A673 (cell line): ENCODE measurements around the gene TOMM70. TPM values are rescaled to one million over a fixed set of nuclear protein-coding genes. Genes with fewer than 3 reads are reported as not detected.
"Not testable (repeated sequence)": the region's sequence is repeated elsewhere in the genome, so short reads cannot be mapped to it uniquely, and the experiment has no call there.

Source experiments
- BruUV-seq: library from RNA; stranded (reverse); fragments of 400-500 nt; replicated peaks from 2 replicates; lab custom pipeline; 2021; lab: Mats Ljungman, UMichigan
- CTCF ChIA-PET: fragments of 300-600 bp; sonication (Branson Sonifier 250); formaldehyde crosslinking; loops from one replicate; lab custom pipeline; 2022; ENCODE audit warnings: antibody characterized with exemption; lab: Charles Lee
- POLR2A ChIA-PET: fragments of 300-600 bp; sonication (Branson Sonifier 250); formaldehyde crosslinking; loops from one replicate; lab custom pipeline; 2022; ENCODE audit warnings: antibody characterized with exemption; ENCODE audit not compliant: low non-redundant PET; lab: Charles Lee
- DNase-seq: peaks from one replicate; pipeline ENCODE4 v3.0.0-alpha.2; 2015; ENCODE audit warnings: low spot score
- H3K27ac ChIP-seq: fragments of 200-600 bp; sonication (generic); 2 replicates; pipeline ENCODE4 v1.5.1; 2016; ENCODE audit warnings: mixed run types, low read depth, mild to moderate bottlenecking, mixed read lengths, antibody characterized with exemption, low read length; ENCODE audit not compliant: poor library complexity, severe bottlenecking
- H3K27me3 ChIP-seq: fragments of 200-600 bp; sonication (generic); replicated peaks from 2 replicates; pipeline ENCODE4 v1.6.1; 2017; ENCODE audit warnings: mixed run types, low read depth, mild to moderate bottlenecking, mixed read lengths, antibody characterized with exemption, low read length; ENCODE audit not compliant: insufficient read depth, poor library complexity
- H3K36me3 ChIP-seq: fragments of 200-600 bp; sonication (generic); 2 replicates; pipeline ENCODE4 v1.6.1; 2016; ENCODE audit warnings: mixed run types, mild to moderate bottlenecking, mixed read lengths, antibody characterized with exemption, low read length; ENCODE audit not compliant: insufficient read depth, poor library complexity, severe bottlenecking
- H3K4me1 ChIP-seq: fragments of 200-600 bp; sonication (generic); 2 replicates; pipeline ENCODE4 v1.6.1; 2017; ENCODE audit warnings: mixed run types, mild to moderate bottlenecking, mixed read lengths, antibody characterized with exemption, low read length; ENCODE audit not compliant: insufficient read depth, poor library complexity, severe bottlenecking
- H3K4me3 ChIP-seq: fragments of 200-600 bp; sonication (generic); 2 replicates; pipeline ENCODE4 v1.5.1; 2016; ENCODE audit warnings: low read depth, mixed run types, mild to moderate bottlenecking, mixed read lengths, low read length; ENCODE audit not compliant: poor library complexity, severe bottlenecking
- H3K9me3 ChIP-seq: fragments of 200-600 bp; sonication (generic); 2 replicates; pipeline ENCODE4 v1.6.1; 2016; ENCODE audit warnings: mixed run types, low read depth, mild to moderate bottlenecking, mixed read lengths, antibody characterized with exemption, low read length; ENCODE audit not compliant: poor library complexity, severe bottlenecking
- CTCF ChIP-seq: fragments of 300-800, 200-600 bp; sonication (generic); conservative IDR thresholded peaks from 2 replicates; pipeline ENCODE4 v1.5.1; 2017; ENCODE audit warnings: low read depth, mild to moderate bottlenecking, antibody characterized with exemption, low read length, moderate library complexity, mixed read lengths
- EZH2 ChIP-seq: fragments of 200-600 bp; sonication (generic); IDR thresholded peaks from 2 replicates; pipeline ENCODE4 v1.6.1; 2017; ENCODE audit warnings: borderline replicate concordance, low read depth, mild to moderate bottlenecking, mixed read lengths, antibody characterized with exemption, low read length; ENCODE audit not compliant: poor library complexity, severe bottlenecking
- intact Hi-C: fragments of 100-400 bp; cut with micrococcal nuclease; formaldehyde crosslinking; loops from one replicate; pipeline ENCODE4 v1.10.0; 2022; ENCODE audit not compliant: unreplicated experiment
- total RNA-seq: library from RNA; stranded (reverse); gene quantifications from 2 replicates; pipeline ENCODE4 v1.2.3, GENCODE V29; 2021

TOMM70 gene
- total RNA-seq, 1 experiment from 2014 or later = 54.4 TPM

- CTCF ChIA-PET = no interaction called here
- no TSS peak for BruUV-seq
- no peaks in the 10 kb centered on the region for H3K27me3 ChIP-seq
- peaks cover 3% of the 10 kb centered on the region for H3K4me1 ChIP-seq
- H3K36me3 ChIP-seq = peaks cover 38% of the 10 kb centered on the region
- H3K27ac ChIP-seq = no peak overlapping the region
- TF ChIP-seq CTCF (no peak), EZH2 (no peak)
- intact Hi-C loops = no loop called here
- DNase-seq = no peak
- no peaks in the 10 kb centered on the region for H3K9me3 ChIP-seq
- POLR2A ChIA-PET = no interaction called here
- no peak overlapping the region for H3K4me3 ChIP-seq
Measured at GRCh38 chr3:100338911-100339310, 62.0 kb downstream of the TOMM70 start.

GRCh38 chr3:100336229-100336628 is 64.7 kb downstream of the TOMM70 start:
- H3K36me3 ChIP-seq = peaks cover 14% of the 10 kb centered on the region
- H3K4me1 ChIP-seq, H3K9me3 ChIP-seq, POLR2A ChIA-PET, H3K27me3 ChIP-seq, BruUV-seq, H3K27ac ChIP-seq, DNase-seq, intact Hi-C loops, H3K4me3 ChIP-seq: not testable (repeated sequence)
- CTCF ChIA-PET = interaction anchor here (0.5 kb wide), 1 partner anchor 19 kb away, joined by 3 read pairs; no protein-coding TSS in a partner anchor

GRCh38 chr3:100335434-100335833 is 65.5 kb downstream of the TOMM70 start:
- DNase-seq = peak; percentile 25
- H3K27me3 ChIP-seq = no peaks in the 10 kb centered on the region
- peaks cover 7% of the 10 kb centered on the region for H3K36me3 ChIP-seq
- intact Hi-C loops = no loop called here
- no peaks in the 10 kb centered on the region for H3K9me3 ChIP-seq
- ChIA-PET POLR2A (no interaction called here), CTCF (no interaction called here)
- H3K4me3 ChIP-seq = peak overlapping the region; percentile 78
- no peak for TF ChIP-seq EZH2
- TF ChIP-seq CTCF = no peak
- no TSS peak for BruUV-seq
- no peak overlapping the region for H3K27ac ChIP-seq
- peaks cover 3% of the 10 kb centered on the region for H3K4me1 ChIP-seq
